Iris pigment epithelial cell (primary cell): ENCODE data around the gene ZNF428.
"Not testable (repeated sequence)": the region's sequence is repeated elsewhere in the genome, so short reads cannot be mapped to it uniquely, and the experiment has no call there.

Source experiments
- DNase-seq: peaks from one replicate; pipeline ENCODE4 v3.0.0-alpha.2; 2011; ENCODE audit warnings: low read depth

ZNF428 gene

DNA sequence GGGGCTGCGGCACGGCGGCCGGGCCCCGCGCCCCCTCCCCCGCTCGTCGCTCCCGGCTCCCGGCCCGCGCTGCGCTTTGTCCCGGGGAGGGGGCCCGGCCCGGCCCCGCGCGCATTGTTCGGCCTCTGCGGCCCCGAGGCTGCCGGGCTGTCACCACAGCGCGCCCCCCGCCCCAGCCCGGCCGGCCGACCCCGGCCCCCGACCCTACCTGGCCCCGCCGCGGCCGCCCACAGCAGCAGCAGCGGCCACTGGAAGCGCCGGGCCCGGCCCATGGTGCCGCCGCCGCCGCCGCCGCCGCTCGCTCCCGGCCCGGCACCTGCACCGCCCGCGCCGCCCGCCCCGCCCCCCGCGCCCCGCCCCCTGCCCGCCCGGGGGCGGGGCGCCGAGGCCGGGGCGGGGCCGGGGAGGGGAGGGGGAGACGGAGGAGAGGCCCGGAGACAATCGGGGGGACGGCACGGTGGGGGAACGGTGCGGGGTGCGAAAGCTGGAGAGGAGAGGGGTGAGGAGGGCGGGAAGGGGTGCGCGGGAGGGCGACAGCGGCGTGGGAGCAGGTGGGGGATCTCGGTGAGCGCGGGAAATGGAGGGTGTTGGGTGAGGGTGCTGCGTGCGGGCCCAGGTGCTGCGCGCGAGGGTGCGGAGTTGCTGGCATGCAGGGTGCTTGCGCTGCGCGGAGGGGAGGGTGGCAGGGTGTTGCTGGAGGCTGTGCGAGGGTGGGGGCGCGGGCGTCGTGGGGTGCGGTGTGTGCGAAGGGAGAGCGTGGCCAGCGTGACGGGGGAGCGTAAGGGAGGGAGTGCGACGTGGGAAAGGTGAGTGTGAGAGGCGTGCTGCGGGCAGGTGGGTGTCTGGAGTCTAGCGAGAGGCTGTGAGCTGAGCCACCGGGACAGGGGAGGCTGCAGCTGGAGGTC lies 20.3 kb upstream of the ZNF428 start, which contains the start of gene CADM4:
TSS of gene CADM4 (minus strand) at position 332 of the 905 bp plus-strand sequence. CDS start at position 272, 60 bp downstream.
- DNase-seq: no peak

- DNase-seq: no peak
These were observed 19.6 kb upstream of the ZNF428 start for GRCh38 chr19:43638995-43639518.

- DNase-seq: no peak
These were observed 19.0 kb upstream of the ZNF428 start for GRCh38 chr19:43638214-43638994.

DNA sequence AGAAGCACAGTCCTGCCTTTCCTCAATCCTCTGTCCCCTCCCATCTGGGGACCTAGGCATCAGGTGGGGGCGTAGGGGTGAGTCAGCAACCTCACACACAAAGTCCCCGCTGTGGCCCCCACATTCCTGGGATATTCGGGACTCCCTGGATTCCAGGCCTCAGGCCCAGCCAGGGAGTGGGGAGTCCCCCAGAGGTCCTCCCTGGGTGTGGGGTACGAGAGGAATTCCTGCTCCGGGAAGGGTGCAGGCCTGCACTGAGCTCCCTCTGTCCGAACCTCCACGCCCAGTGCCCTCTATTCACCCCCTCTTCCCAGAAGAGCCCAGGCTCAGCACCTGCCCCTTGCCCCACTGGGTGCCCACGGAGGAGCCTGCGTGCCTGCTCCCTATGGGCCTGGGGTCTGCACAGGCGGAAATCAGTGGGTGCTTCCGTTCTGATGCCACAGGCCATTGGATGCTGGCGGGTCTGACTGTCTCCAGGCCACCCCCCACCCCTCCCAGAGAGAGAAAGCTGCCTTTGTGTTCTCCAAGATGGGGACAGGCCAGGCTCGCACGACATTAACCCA lies 16.8 kb upstream of the ZNF428 start:
- DNase-seq: peak; percentile 20

DNA sequence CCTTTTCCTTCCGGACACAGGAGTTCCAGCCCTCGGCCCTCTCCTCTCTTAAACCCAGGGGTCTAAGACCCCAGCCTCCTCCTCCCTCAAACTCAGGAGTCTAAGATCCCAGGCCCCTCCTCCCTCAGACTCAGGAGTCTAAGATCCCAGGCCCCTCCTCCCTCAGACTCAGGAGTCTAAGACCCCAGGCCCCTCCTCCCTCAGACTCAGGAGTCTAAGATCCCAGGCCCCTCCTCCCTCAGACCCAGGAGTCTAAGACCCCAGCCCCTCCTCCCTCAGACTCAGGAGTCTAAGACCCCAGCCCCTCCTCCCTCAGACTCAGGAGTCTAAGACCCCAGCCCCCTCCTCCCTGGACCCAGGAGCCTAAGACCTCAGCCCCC lies 16.1 kb upstream of the ZNF428 start:
- DNase-seq: not testable (repeated sequence)

- DNase-seq: peak; percentile 17
These were observed 15.6 kb upstream of the ZNF428 start for GRCh38 chr19:43634872-43635560.

DNA sequence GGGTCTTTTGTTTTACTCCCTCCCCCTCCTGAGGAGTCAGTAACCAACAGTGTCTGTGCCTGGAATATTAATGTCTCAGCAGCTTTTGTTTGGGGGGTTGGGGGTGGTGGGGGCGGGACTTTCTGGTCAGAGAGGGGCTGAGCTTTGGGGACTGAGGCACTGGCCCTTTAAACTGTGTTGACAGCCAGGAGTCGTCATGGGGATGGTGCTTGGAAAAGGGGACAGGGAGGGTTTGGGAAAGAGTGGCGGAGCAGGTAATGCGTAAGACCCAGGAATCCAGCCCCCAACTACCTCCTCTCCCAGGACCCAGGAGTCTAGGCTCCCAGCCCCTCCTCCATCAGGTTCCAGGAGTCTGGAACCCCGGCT lies 15.1 kb upstream of the ZNF428 start:
- no peak for DNase-seq

DNA sequence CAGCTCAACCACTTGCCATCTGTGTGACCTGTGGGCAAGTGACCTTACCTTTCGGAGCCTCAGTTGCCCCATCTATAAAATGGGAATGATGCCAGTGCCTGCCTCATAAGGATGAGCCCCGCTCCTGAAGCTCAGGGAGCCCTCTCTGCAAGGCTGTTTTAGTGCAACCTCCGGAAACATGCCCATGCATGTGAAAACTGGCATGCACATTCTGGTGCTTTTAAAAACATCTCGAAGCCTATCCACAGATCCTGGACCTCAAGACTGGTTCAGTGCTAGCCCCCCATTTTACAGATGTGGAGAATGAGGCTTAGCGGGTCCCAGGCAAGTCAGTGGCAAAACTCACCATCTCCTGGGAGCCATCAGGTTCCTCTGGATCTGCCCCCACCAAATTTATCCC lies 14.6 kb upstream of the ZNF428 start:
- no peak for DNase-seq

GRCh38 chr19:43633520-43633919 lies 14.1 kb upstream of the ZNF428 start:
- DNase-seq: no peak

DNA sequence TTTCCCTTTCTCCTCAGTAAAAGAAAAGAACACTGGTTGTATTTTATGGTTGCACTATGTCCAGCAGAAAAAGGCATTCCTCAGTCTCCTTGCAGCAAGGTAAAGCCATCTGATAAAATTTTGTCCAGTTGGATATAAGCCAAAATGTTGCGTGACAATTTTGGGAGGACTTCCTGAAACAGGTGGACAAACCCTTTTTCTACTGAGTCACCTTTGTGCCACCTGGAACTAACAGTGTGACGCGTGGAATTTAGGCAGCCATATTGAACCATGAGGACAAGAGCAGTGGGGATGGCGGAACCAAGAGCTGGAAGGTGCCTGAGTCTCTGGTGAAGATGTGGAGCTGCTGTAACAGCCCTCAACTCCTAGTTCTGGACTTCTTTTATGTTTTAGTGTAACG lies 12.1 kb upstream of the ZNF428 start:
- no peak for DNase-seq

GRCh38 chr19:43628646-43629326 lies 9.4 kb upstream of the ZNF428 start:
- DNase-seq: no peak

- no peak for DNase-seq
These were observed 7.4 kb upstream of the ZNF428 start for GRCh38 chr19:43626838-43627237.

DNA sequence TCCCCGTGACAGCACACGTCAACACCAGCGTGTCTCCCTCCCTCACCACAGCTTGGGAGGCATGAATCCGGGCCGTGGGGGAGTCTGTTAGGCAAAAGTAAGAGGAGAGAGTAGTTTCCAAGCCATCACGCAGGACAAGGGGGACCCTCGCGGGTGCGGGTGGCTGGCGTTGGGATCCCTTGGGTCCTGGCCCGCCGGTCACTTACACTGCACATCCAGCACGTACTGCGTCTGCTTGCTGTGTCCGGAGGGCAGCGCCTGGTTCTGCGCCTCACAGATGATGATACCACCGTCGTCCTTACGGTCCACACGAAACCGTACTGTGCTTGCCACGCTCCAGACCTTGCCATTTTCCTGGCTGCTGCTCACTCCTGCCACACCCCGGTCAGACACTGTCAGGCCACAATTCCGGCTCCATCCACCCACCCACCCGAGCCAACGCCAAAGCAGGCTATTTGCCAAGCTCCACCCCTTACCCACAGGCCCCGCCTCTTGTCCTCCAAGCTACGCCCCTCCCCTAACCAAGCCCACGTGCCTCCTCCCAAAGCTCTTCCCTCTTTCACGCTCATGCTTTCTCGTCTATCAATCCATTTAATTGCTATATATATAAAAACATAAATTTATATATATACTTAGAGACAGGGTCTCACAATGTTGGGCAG lies 6.6 kb upstream of the ZNF428 start:
- no peak for DNase-seq

DNA sequence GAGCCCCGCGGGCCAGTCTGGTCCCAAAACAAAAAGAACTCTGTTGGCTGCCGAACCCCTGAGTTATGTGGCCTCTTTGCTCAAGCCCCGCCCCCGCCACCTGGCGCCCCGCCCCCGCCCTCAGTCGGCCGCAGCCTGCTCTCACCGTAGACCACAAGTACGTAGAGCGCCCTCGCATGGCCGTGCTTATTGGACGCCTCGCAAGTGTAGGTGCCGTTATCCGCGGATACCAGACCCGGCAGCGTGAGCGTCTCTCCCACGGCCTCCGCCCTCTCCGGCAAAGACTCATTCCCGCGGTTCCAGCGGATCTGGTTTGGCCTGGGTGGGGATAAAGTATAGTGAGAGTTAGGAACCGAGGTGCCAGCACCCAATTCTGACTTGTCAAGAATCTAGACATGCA lies 5.5 kb upstream of the ZNF428 start:
- DNase-seq: no peak

GRCh38 chr19:43623889-43624670 lies 4.7 kb upstream of the ZNF428 start:
- DNase-seq: no peak

DNA sequence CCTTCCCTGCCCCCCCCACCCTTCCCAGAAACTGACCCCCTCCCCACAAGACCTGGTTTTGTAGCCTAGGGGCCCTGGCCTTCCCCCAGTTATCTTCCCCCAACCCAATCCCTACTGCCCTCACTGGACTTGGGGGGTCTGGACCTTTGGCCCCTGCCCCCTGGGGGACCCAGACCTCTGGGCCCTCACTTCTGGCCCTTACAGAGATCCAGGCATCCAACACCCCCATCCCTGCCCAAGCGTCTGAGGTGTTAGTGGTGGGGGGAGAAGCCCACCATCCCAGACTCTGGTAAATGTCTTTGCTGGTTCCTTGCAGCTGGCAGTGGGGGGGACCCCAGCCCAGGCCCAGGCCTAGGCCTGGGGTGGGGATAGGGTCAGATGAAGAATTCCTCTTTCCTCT lies 3.5 kb upstream of the ZNF428 start:
- no peak for DNase-seq

DNA sequence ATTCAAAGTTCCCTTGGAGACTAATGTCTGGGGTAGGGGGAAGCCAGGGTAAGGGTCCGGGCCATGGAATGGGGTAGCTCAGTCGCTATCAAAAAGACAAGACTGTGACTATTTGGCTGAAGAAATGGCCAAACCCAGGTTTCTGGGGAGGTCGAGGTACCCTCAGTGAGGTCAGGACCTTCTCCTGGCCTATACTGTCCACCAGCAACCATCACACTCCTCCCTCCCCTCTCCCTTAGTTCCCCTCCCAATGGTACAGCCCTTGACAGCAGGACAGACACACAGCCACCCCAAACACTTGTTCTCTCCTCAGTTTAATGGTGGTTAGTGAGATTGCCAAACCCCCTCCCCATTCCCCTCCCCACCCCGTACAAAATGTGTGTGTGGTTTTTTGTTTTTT lies 2.6 kb upstream of the ZNF428 start:
- no peak for DNase-seq

DNA sequence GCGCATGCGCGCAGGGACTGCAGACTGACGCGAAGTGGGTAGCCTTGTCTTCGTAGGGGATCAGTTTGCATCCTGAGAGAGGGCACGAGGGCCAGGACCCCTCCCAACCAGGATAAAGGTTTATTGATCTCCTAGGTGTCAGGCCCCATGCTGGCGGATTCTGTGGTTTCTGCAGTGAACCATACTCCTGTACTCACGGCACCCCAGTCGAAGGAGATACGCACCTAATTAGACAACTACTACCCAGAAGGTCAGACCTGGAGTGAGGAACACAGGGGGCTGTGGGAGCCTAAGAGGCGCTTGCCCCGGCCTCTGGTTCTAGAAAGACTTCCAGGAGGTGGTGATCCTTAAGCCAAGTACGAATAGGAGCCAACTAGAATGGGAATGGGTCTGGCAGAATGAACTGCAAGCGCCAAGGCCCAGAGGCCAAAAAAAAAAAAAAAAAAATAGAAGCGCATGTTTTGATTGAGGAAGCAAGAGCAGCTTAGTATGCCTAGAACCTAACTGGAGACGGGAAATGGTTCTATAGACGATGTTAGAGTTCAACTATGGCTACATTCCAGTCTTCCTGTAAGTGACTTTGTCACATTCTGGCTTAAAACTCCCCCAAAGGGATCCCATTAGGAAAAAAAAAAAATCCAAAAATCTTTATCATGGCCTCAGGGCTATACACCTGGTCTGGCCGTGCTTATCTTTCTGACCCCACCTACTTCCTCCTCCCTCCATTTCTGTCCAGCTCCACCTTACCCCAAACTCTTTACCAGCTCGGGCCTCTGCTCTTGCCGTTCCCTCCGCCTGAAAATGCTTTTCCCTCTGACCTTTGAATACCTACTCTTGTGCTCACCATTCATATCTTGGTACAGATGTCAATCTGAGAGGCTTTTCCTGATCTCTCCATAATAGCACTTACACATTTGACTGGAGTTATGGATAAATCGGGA lies 902 bp upstream of the ZNF428 start:
- DNase-seq: no peak

GRCh38 chr19:43618921-43619261 lies 538 bp downstream of the ZNF428 start:
- no peak for DNase-seq
